ENCODE data around the gene WWOX. TPM values are rescaled to one million over a fixed set of nuclear protein-coding genes. Genes with fewer than 3 reads are reported as not detected.

The WWOX gene
- total RNA-seq, 1 experiment from 2014 or later = 15.6 TPM

GRCh38 chr16:78493573-78493972 lies 394.1 kb downstream of the WWOX start:
- Histone ChIP-seq H3K4me1 (ENCODE audit: insufficient read depth, low read length) (0 out of 2 replicates have a peak, but pooled peaks cover 2% of the 10 kb centered on the region), H4K8ac (replicated peaks; ENCODE audit: insufficient read length, low read depth, low read length) (no peak overlapping the region), H2AFZ (ENCODE audit: low read length) (no peak overlapping the region), H3K9ac (ENCODE audit: extremely low read depth, insufficient read length, low read length) (no peak overlapping the region), H2BK20ac (ENCODE audit: low read depth, low read length, poor library complexity, severe bottlenecking) (no peak overlapping the region), H3K4me2 (ENCODE audit: insufficient read depth, insufficient read length, low read length) (no peak overlapping the region), H4K5ac (ENCODE audit: insufficient read length, low read depth, low read length) (no peak overlapping the region), H2BK15ac (ENCODE audit: low read depth, low read length) (no peak overlapping the region), H2BK5ac (ENCODE audit: insufficient read length, low read length) (no peak overlapping the region), H3K56ac (ENCODE audit: insufficient read length, low read depth, low read length) (no peak overlapping the region), H3K18ac (ENCODE audit: insufficient read length, low read depth, low read length) (no peak overlapping the region), H3K27ac (ENCODE audit: insufficient read length, low read depth, low read length) (no peak overlapping the region), H2AK5ac (ENCODE audit: insufficient read length, low read length) (no peak overlapping the region), H3K14ac (ENCODE audit: insufficient read depth, low read length) (no peak overlapping the region), H3K4ac (ENCODE audit: low read depth, low read length) (no peak overlapping the region), H2BK120ac (ENCODE audit: low read depth, low read length, poor library complexity, severe bottlenecking) (no peak overlapping the region), H2BK12ac (ENCODE audit: insufficient read length, low read depth, low read length) (no peak overlapping the region), H3K23me2 (ENCODE audit: insufficient read length, low read depth, low read length, poor library complexity, severe bottlenecking) (no peaks in the 10 kb centered on the region), H4K91ac (ENCODE audit: insufficient read length, low read depth, low read length) (no peak overlapping the region), H3K9me3 (ENCODE audit: control insufficient read depth, low read depth, low read length) (no peaks in the 10 kb centered on the region), H3K23ac (ENCODE audit: insufficient read length, low read depth, low read length) (no peak overlapping the region), H3K27me3 (ENCODE audit: insufficient read depth, low read length) (no peaks in the 10 kb centered on the region), H3T11ph (ENCODE audit: low read length) (no peak overlapping the region), H3K79me2 (ENCODE audit: insufficient read depth, low read length) (no peaks in the 10 kb centered on the region), H4K20me1 (ENCODE audit: control insufficient read depth, insufficient read depth, insufficient read length) (no peaks in the 10 kb centered on the region), H3K79me1 (ENCODE audit: insufficient read depth, low read depth, low read length, poor library complexity, severe bottlenecking) (no peaks in the 10 kb centered on the region)
- no peak overlapping the region for H3K4me3 Mint-ChIP-seq
- no peaks in the 10 kb centered on the region; a peak in 1 of 7 replicates for H3K36me3 Mint-ChIP-seq (ENCODE audit: insufficient read depth in 1 of 3, low read depth in 3 of 3)
- no peaks in the 10 kb centered on the region for H3K27me3 Mint-ChIP-seq (ENCODE audit: low read depth)
- no peak for TF ChIP-seq CTCF (conservative IDR thresholded peaks at IDR 0.05)
- no peaks in the 10 kb centered on the region; a peak in 1 of 5 replicates for H3K9me3 Mint-ChIP-seq
- H3K27ac Mint-ChIP-seq = 0 out of 7 replicates have a peak overlapping the region, but pooled peaks of 1 of the 3 experiments have one; percentile 72
- no CpG with 5 or more reads among the region's 8 CpGs for WGBS (ENCODE audit: extremely low coverage, insufficient read length, low lambda C conversion rate)
- peaks cover 10 to 13% of the 10 kb centered on the region in 2 experiments for H3K4me1 Mint-ChIP-seq
- no peak for DNase-seq
